Breast epithelium (tissue), 4 donors: ENCODE results near the gene HSPB6. TPM values are rescaled to one million over a fixed set of nuclear protein-coding genes. Genes with fewer than 3 reads are reported as not detected.

ENCODE experiments used
- DNase-seq, 2 donors: peaks; one replicate each; pipeline ENCODE4 v3.0.0-alpha.2; 2019; ENCODE audit warnings: low spot score in 2 of 2
- H3K27ac ChIP-seq, 2 donors: fragments of 200-600 bp; sonication (generic) in 1 of 2; one replicate each; pipeline ENCODE4 v1.5.1; 2016 to 2019; ENCODE audit warnings: mild to moderate bottlenecking in 1 of 2
- H3K27me3 ChIP-seq, 2 donors: fragments of 200-600 bp; sonication (generic) in 1 of 2; one replicate each; pipeline versions ENCODE4 v1.5.1 to v1.6.0; 2017 to 2019; ENCODE audit warnings: control low read depth in 1 of 2, mild to moderate bottlenecking in 1 of 2
- H3K36me3 ChIP-seq: fragments of 200-600 bp; one replicate; pipeline ENCODE4 v1.5.1; 2019
- H3K4me1 ChIP-seq, 2 donors: fragments of 200-600 bp; sonication (generic); one replicate each; pipeline ENCODE4 v1.5.1; 2016 to 2019; ENCODE audit warnings: control low read depth in 1 of 2
- H3K4me3 ChIP-seq, 3 donors: fragments of 200-600 bp; sonication (generic); 1 replicate in 2 of 3; 2 replicates in 1 of 3; pipeline ENCODE4 v1.5.1; 2016 to 2019; ENCODE audit warnings: mild to moderate bottlenecking in 3 of 3, moderate library complexity in 2 of 3
- H3K9me3 ChIP-seq, 2 donors: fragments of 200-600 bp; sonication (generic) in 1 of 2; one replicate each; pipeline ENCODE4 v1.5.1; 2016 to 2019; ENCODE audit warnings: control low read depth in 1 of 2
- POLR2A ChIP-seq: fragments of 450-650 bp; IDR thresholded peaks from one replicate; pipeline ENCODE4 v1.6.1; 2016; ENCODE audit warnings: antibody characterized with exemption, mild to moderate bottlenecking, moderate library complexity
- POLR2AphosphoS5 ChIP-seq, 3 donors: sonication (generic); formaldehyde crosslinking; IDR thresholded peaks; one replicate each; pipeline ENCODE4 v1.6.1; 2017; ENCODE audit warnings: antibody characterized with exemption in 3 of 3
- intact Hi-C: fragments of 100-400 bp; cut with DNase I; formaldehyde crosslinking; loops from one replicate; pipeline ENCODE4 v1.15.1; 2023; ENCODE audit warnings: low total_unique reads
- total RNA-seq, 3 donors: library from RNA; depleted of rRNA; stranded (reverse); fragments of >200 nt; gene quantifications; one replicate each; pipeline ENCODE4 v1.1.0, GENCODE V29; 2016
- TF ChIP-seq, protein P1 (sequence below), 3 donors: fragments of 450-650 bp; IDR thresholded peaks; one replicate each; pipeline ENCODE4 v1.5.1; 2016 to 2017; ENCODE audit warnings: antibody characterized with exemption in 3 of 3, mild to moderate bottlenecking in 3 of 3, moderate library complexity in 3 of 3

The HSPB6 gene
- total RNA-seq, 3 donors from 2014 or later = 31.0 to 144 (median 81.9) TPM

GRCh38 chr19:35742121-35742724 lies 14.6 kb downstream of the HSPB6 start, which contains the start of gene IGFLR1:
Gene IGFLR1 (minus strand): TSS chr19:35742452. CDS start chr19:35741180, 1,272 bp downstream.
- H3K4me1 ChIP-seq = peaks cover 6 to 23% of the 10 kb centered on the region in 2 donors
- intact Hi-C loops = no loop called here
- H3K27ac ChIP-seq = peak within 1 kb of the TSS; percentile 41 to 89
- DNase-seq = no peak
- peaks cover 7% of the 10 kb centered on the region for H3K36me3 ChIP-seq
- no peaks in the 10 kb centered on the region for H3K9me3 ChIP-seq
- H3K4me3 ChIP-seq = peak within 1 kb of the TSS; percentile 53 to 76 (median 65)
- no peaks in the 10 kb centered on the region for H3K27me3 ChIP-seq
- TF ChIP-seq POLR2AphosphoS5 (IDR thresholded peaks at IDR 0.05) = no peak
- TF ChIP-seq, protein P1, sequence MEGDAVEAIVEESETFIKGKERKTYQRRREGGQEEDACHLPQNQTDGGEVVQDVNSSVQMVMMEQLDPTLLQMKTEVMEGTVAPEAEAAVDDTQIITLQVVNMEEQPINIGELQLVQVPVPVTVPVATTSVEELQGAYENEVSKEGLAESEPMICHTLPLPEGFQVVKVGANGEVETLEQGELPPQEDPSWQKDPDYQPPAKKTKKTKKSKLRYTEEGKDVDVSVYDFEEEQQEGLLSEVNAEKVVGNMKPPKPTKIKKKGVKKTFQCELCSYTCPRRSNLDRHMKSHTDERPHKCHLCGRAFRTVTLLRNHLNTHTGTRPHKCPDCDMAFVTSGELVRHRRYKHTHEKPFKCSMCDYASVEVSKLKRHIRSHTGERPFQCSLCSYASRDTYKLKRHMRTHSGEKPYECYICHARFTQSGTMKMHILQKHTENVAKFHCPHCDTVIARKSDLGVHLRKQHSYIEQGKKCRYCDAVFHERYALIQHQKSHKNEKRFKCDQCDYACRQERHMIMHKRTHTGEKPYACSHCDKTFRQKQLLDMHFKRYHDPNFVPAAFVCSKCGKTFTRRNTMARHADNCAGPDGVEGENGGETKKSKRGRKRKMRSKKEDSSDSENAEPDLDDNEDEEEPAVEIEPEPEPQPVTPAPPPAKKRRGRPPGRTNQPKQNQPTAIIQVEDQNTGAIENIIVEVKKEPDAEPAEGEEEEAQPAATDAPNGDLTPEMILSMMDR (IDR thresholded peaks at IDR 0.05) = no peak
- TF ChIP-seq POLR2A = no peak

DNA sequence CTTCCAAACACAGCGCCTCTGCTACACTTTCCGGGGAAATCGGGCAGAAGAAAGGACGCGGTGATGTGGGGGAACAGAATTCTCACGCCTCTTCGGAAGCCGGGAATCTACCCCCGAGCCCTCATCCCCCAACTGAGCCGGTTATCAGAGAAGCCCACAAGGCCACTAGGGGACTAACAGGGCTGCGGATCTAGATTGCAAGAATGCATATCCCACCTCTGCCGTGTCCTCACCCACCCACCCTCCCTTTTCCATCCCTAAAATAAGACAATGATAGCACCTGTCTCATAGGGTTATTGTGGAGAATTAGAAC lies 15.7 kb downstream of the HSPB6 start:
- Histone ChIP-seq H3K27me3 (no peaks in the 10 kb centered on the region), H3K9me3 (no peaks in the 10 kb centered on the region), H3K27ac (peak overlapping the region; percentile 33 to 89), H3K4me1 (peaks cover 6 to 13% of the 10 kb centered on the region in 2 donors), H3K36me3 (peaks cover 7% of the 10 kb centered on the region), H3K4me3 (peak overlapping the region; percentile 53 to 76 (median 65))
- intact Hi-C loops = no loop called here
- DNase-seq = no peak
- TF ChIP-seq POLR2A (no peak), POLR2AphosphoS5 (IDR thresholded peaks at IDR 0.05) (no peak)
- TF ChIP-seq, protein P1 (IDR thresholded peaks at IDR 0.05) = no peak

DNA sequence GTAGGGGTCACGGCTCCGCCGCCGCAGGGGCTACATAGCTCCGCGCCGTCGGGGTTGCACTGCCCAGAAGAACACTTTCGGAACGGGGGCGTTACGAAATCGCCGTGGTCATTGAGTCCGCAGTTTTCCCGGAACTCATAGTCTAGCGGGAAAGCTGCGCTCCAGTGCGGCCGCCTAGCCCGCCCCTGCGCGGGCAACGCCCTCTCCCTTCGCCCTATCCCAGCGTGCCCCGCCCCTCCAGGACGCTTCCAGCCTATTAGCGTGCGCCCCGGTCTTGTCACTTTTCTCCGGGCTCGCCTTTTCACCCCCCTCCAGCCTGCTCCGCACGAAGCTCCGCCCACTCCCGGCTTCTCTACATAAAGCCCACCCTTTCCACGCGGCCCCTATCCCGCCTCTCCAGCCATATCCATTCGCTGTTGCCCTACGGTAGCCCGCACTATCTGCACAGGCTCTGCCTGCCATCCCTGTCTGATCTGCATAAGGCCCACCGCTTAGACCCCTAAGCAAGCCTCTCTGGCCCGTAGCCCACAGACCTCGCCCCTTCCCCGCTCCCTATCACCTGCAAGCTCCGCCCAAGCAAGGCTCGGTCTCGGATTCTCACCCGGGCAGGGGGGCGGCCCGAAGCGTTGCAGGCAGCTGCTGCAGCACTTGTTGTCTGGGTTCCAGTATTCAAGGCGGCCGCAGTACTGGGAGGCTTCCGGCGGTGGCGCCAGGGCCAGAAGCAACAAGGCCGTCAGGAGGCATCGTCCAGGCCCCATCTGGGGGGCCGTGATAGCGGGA lies 16.2 kb downstream of the HSPB6 start:
- peaks cover 7% of the 10 kb centered on the region for H3K36me3 ChIP-seq
- peak; percentile 97 for DNase-seq
- H3K4me1 ChIP-seq = peaks cover 6 to 11% of the 10 kb centered on the region in 2 donors
- peak; percentile 36 to 90 (median 51) for TF ChIP-seq POLR2AphosphoS5 (IDR thresholded peaks at IDR 0.05)
- TF ChIP-seq, protein P1 (IDR thresholded peaks at IDR 0.05) = no peak
- intact Hi-C loops = no loop called here
- no peaks in the 10 kb centered on the region for H3K9me3 ChIP-seq
- peak overlapping the region; percentile 66 to 89 for H3K27ac ChIP-seq
- peak overlapping the region; percentile 53 to 76 (median 65) for H3K4me3 ChIP-seq
- H3K27me3 ChIP-seq = no peaks in the 10 kb centered on the region

- intact Hi-C loops = no loop called here
- Histone ChIP-seq H3K4me1 (peaks cover 6 to 11% of the 10 kb centered on the region in 2 donors), H3K27me3 (no peaks in the 10 kb centered on the region), H3K27ac (peak overlapping the region; percentile 66 to 89), H3K4me3 (peak overlapping the region; percentile 53 to 76 (median 65)), H3K9me3 (no peaks in the 10 kb centered on the region), H3K36me3 (peaks cover 7% of the 10 kb centered on the region)
- no peak for DNase-seq
- TF ChIP-seq, protein P1 (IDR thresholded peaks at IDR 0.05) = no peak
- TF ChIP-seq POLR2AphosphoS5 (IDR thresholded peaks at IDR 0.05) = no peak
- no peak for TF ChIP-seq POLR2A
Observed at GRCh38 chr19:35740108-35740422, 16.8 kb downstream of the HSPB6 start.
